LoVo (cell line): Measurements from ENCODE around the gene BCL11B.

Experiments used
- DNase-seq: peaks from one replicate; pipeline ENCODE4 v3.0.0-alpha.2; 2016; ENCODE audit warnings: low spot score

Gene BCL11B

GRCh38 chr14:99271951-99272631, at the start of gene BCL11B:
TSS of gene BCL11B (minus strand) at chr14:99272197. CDS start at chr14:99271218, 979 bp downstream.
- DNase-seq, result peak; percentile 81

- DNase-seq, result no peak
These were observed 49.4 kb upstream of the BCL11B start for GRCh38 chr14:99321236-99321925.

GRCh38 chr14:99320621-99321235, 48.7 kb upstream of the BCL11B start:
- no peak for DNase-seq

- peak; percentile 52 for DNase-seq
These were observed 48.1 kb upstream of the BCL11B start for GRCh38 chr14:99320105-99320572.

GRCh38 chr14:99318959-99319295, 46.9 kb upstream of the BCL11B start:
- no peak for DNase-seq

- no peak for DNase-seq
These were observed 46.3 kb upstream of the BCL11B start for GRCh38 chr14:99318091-99318958.

GRCh38 chr14:99317231-99318090, 45.5 kb upstream of the BCL11B start:
- DNase-seq, result no peak

GRCh38 chr14:99316281-99317163, 44.5 kb upstream of the BCL11B start:
- DNase-seq, result peak; percentile 73

GRCh38 chr14:99315197-99315596, 43.2 kb upstream of the BCL11B start:
- no peak for DNase-seq

- no peak for DNase-seq
These were observed 42.6 kb upstream of the BCL11B start for GRCh38 chr14:99314623-99315022.

GRCh38 chr14:99313234-99313633, 41.2 kb upstream of the BCL11B start:
- no peak for DNase-seq

GRCh38 chr14:99312106-99312505, 40.1 kb upstream of the BCL11B start:
- no peak for DNase-seq

- DNase-seq, result no peak
These were observed 37.3 kb upstream of the BCL11B start for GRCh38 chr14:99309220-99309766.

GRCh38 chr14:99304208-99304607, 32.2 kb upstream of the BCL11B start:
- no peak for DNase-seq

GRCh38 chr14:99300190-99300589, 28.2 kb upstream of the BCL11B start:
- no peak for DNase-seq

GRCh38 chr14:99296517-99296916, 24.5 kb upstream of the BCL11B start:
- no peak for DNase-seq

GRCh38 chr14:99289394-99290189, 17.6 kb upstream of the BCL11B start:
- no peak for DNase-seq

GRCh38 chr14:99288948-99289347, 17.0 kb upstream of the BCL11B start:
- no peak for DNase-seq
